GM19193 (cell line): Measurements from ENCODE around the gene DDAH2.

Experiments used
- POLR2A ChIP-seq: IDR thresholded peaks from 4 replicates; pipeline ENCODE4 v1.6.1; 2011; ENCODE audit not compliant: insufficient read depth, insufficient read length; ENCODE audit errors: extremely low read depth

The DDAH2 gene

GRCh38 chr6:31728767-31729514, at the start of gene DDAH2:
Gene DDAH2, minus strand, starts transcription at chr6:31729299. Its CDS starts 138 bp downstream, at chr6:31729161.
- TF ChIP-seq POLR2A = no peak

- TF ChIP-seq POLR2A = no peak
These were observed 49.1 kb upstream of the DDAH2 start for GRCh38 chr6:31778193-31778592.

- no peak for TF ChIP-seq POLR2A
These were observed 48.6 kb upstream of the DDAH2 start for GRCh38 chr6:31777667-31778050.

- TF ChIP-seq POLR2A = peak; percentile 13
These were observed 48.0 kb upstream of the DDAH2 start, which contains the start of gene VWA7 for GRCh38 chr6:31776989-31777666. Gene VWA7, minus strand, starts transcription at chr6:31777328. Its CDS starts 549 bp downstream, at chr6:31776779.

GRCh38 chr6:31776485-31776988, 47.4 kb upstream of the DDAH2 start:
- TF ChIP-seq POLR2A = no peak

GRCh38 chr6:31775633-31776484, 46.8 kb upstream of the DDAH2 start:
- no peak for TF ChIP-seq POLR2A

- no peak for TF ChIP-seq POLR2A
These were observed 46.1 kb upstream of the DDAH2 start for GRCh38 chr6:31775184-31775583.

GRCh38 chr6:31771992-31772358, 42.9 kb upstream of the DDAH2 start:
- no peak for TF ChIP-seq POLR2A

GRCh38 chr6:31770860-31771259, 41.8 kb upstream of the DDAH2 start:
- TF ChIP-seq POLR2A = no peak

GRCh38 chr6:31769684-31770371, 40.7 kb upstream of the DDAH2 start:
- TF ChIP-seq POLR2A = no peak

GRCh38 chr6:31768363-31769257, 39.5 kb upstream of the DDAH2 start:
- TF ChIP-seq POLR2A = no peak

- no peak for TF ChIP-seq POLR2A
These were observed 38.1 kb upstream of the DDAH2 start for GRCh38 chr6:31767096-31767645.
